WTC11 (cell line): ENCODE data around the gene MNT. TPM values are rescaled to one million over a fixed set of nuclear protein-coding genes. Genes with fewer than 3 reads are reported as not detected.

Experiments used
- ATAC-seq: fragments of 200-7000 bp; cut with Tn5 transposase; 2 replicates; pipeline ENCODE4 v1.10.0; 2021; ENCODE audit warnings: mild to moderate bottlenecking, moderate library complexity
- CTCF ChIA-PET: fragments of 300-600 bp; sonication (Branson Sonifier 250); formaldehyde crosslinking; loops from one replicate; lab custom pipeline; 2021; ENCODE audit warnings: antibody characterized with exemption; lab: Charles Lee
- POLR2A ChIA-PET: fragments of 350-600 bp; sonication (Branson Sonifier 250); formaldehyde crosslinking; loops from one replicate; lab custom pipeline; 2021; ENCODE audit warnings: antibody characterized with exemption; lab: Charles Lee
- DNase-seq: peaks from one replicate; pipeline ENCODE4 v3.0.0; 2021; ENCODE audit warnings: low spot score
- H3K27ac Mint-ChIP-seq: 2 replicates; pipeline ENCODE4 v1.8.0; 2021; ENCODE audit warnings: mixed read lengths
- H3K27me3 Mint-ChIP-seq: 2 replicates; pipeline ENCODE4 v1.8.0; 2021; ENCODE audit warnings: low read depth, mild to moderate bottlenecking, moderate library complexity, mixed read lengths
- H3K36me3 Mint-ChIP-seq: 2 replicates; pipeline ENCODE4 v1.8.0; 2021; ENCODE audit warnings: mixed read lengths
- H3K4me1 Mint-ChIP-seq: 2 replicates; pipeline ENCODE4 v1.8.0; 2022; ENCODE audit warnings: mixed read lengths
- H3K4me3 Mint-ChIP-seq: 2 replicates; pipeline ENCODE4 v1.8.0; 2021; ENCODE audit warnings: mild to moderate bottlenecking, moderate library complexity, mixed read lengths
- H3K9me3 Mint-ChIP-seq: 2 replicates; pipeline ENCODE4 v1.8.0; 2021; ENCODE audit warnings: mixed read lengths
- CREB1 ChIP-seq: sonication (generic); formaldehyde crosslinking; IDR thresholded peaks from 2 replicates; pipeline ENCODE4 v1.8.0; 2023; ENCODE audit warnings: mild to moderate bottlenecking, missing genetic modification reagents
- E2F4 ChIP-seq: sonication (generic); formaldehyde crosslinking; IDR thresholded peaks from 2 replicates; pipeline ENCODE4 v1.8.1; 2022; ENCODE audit warnings: low read depth, mild to moderate bottlenecking, moderate library complexity, missing genetic modification reagents, borderline replicate concordance
- EMX1 ChIP-seq: fragments of 250-450 bp; sonication (Bioruptor Pico); IDR thresholded peaks from 2 replicates; pipeline ENCODE4 v1.8.0; 2021; ENCODE audit warnings: mild to moderate bottlenecking
- ESRRA ChIP-seq: sonication (generic); formaldehyde crosslinking; IDR thresholded peaks from 2 replicates; pipeline ENCODE4 v1.8.1; 2022; ENCODE audit warnings: mild to moderate bottlenecking, missing genetic modification reagents, borderline replicate concordance
- GABPB1 ChIP-seq: sonication (generic); formaldehyde crosslinking; IDR thresholded peaks from 2 replicates; pipeline ENCODE4 v1.8.1; 2023; ENCODE audit warnings: mild to moderate bottlenecking, missing genetic modification reagents
- GTF2I ChIP-seq: fragments of 250-450 bp; sonication (Bioruptor Pico); conservative IDR thresholded peaks from 2 replicates; pipeline ENCODE4 v1.4.0; 2021; ENCODE audit warnings: mild to moderate bottlenecking
- HMGA2 ChIP-seq: fragments of 250-450 bp; sonication (Bioruptor Pico); IDR thresholded peaks from 2 replicates; pipeline ENCODE4 v1.4.0; 2021; ENCODE audit warnings: mild to moderate bottlenecking, moderate library complexity
- IRF2 ChIP-seq: sonication (generic); formaldehyde crosslinking; IDR thresholded peaks from 2 replicates; pipeline ENCODE4 v1.8.0; 2022; ENCODE audit warnings: low read depth, missing genetic modification reagents, borderline replicate concordance
- MAX ChIP-seq: sonication (generic); formaldehyde crosslinking; IDR thresholded peaks from 2 replicates; pipeline ENCODE4 v1.8.0; 2022; ENCODE audit warnings: mild to moderate bottlenecking, missing genetic modification reagents
- NFE2L1 ChIP-seq: sonication (generic); formaldehyde crosslinking; IDR thresholded peaks from 2 replicates; pipeline ENCODE4 v1.8.1; 2023; ENCODE audit warnings: missing genetic modification reagents
- NFYB ChIP-seq: sonication (generic); formaldehyde crosslinking; conservative IDR thresholded peaks from 2 replicates; pipeline ENCODE4 v1.8.0; 2022; ENCODE audit warnings: low read depth, missing genetic modification reagents
- RELA ChIP-seq: sonication (generic); formaldehyde crosslinking; IDR thresholded peaks from 2 replicates; pipeline ENCODE4 v1.8.1; 2022; ENCODE audit warnings: missing genetic modification reagents, mild to moderate bottlenecking, borderline replicate concordance
- SOX15 ChIP-seq: fragments of 250-450 bp; sonication (Bioruptor Pico); IDR thresholded peaks from 2 replicates; pipeline ENCODE4 v1.9.0; 2021; ENCODE audit warnings: mild to moderate bottlenecking
- STAT6 ChIP-seq: sonication (generic); formaldehyde crosslinking; conservative IDR thresholded peaks from 2 replicates; pipeline ENCODE4 v1.8.1; 2023; ENCODE audit warnings: mild to moderate bottlenecking, low read depth, missing genetic modification reagents, moderate library complexity
- TCF7 ChIP-seq: sonication (generic); formaldehyde crosslinking; IDR thresholded peaks from 2 replicates; pipeline ENCODE4 v1.8.0; 2022; ENCODE audit warnings: mild to moderate bottlenecking, low read depth, missing genetic modification reagents, moderate library complexity
- TEAD1 ChIP-seq: sonication (generic); formaldehyde crosslinking; IDR thresholded peaks from 2 replicates; pipeline ENCODE4 v1.8.0; 2022; ENCODE audit warnings: mild to moderate bottlenecking, missing genetic modification reagents
- USF2 ChIP-seq: sonication (generic); formaldehyde crosslinking; IDR thresholded peaks from 2 replicates; pipeline ENCODE4 v1.8.1; 2023; ENCODE audit warnings: mild to moderate bottlenecking, missing genetic modification reagents, moderate library complexity
- ZBTB43 ChIP-seq: sonication (generic); formaldehyde crosslinking; IDR thresholded peaks from 2 replicates; pipeline ENCODE4 v1.8.1; 2023; ENCODE audit warnings: mild to moderate bottlenecking, missing genetic modification reagents
- ZNF138 ChIP-seq: sonication (generic); formaldehyde crosslinking; conservative IDR thresholded peaks from 2 replicates; pipeline ENCODE4 v1.8.1; 2022; ENCODE audit warnings: mild to moderate bottlenecking, moderate library complexity, missing genetic modification reagents
- ZNF232 ChIP-seq: sonication (generic); formaldehyde crosslinking; IDR thresholded peaks from 2 replicates; pipeline ENCODE4 v1.8.0; 2022; ENCODE audit warnings: mild to moderate bottlenecking, missing genetic modification reagents
- ZNF263 ChIP-seq: sonication (generic); formaldehyde crosslinking; IDR thresholded peaks from 2 replicates; pipeline ENCODE4 v1.8.1; 2022; ENCODE audit warnings: low read depth, mild to moderate bottlenecking, moderate library complexity, missing genetic modification reagents
- ZNF396 ChIP-seq: fragments of 250-450 bp; sonication (Bioruptor Pico); IDR thresholded peaks from 2 replicates; pipeline ENCODE4 v1.8.0; 2021; ENCODE audit warnings: mild to moderate bottlenecking, moderate library complexity, borderline replicate concordance
- ZNF423 ChIP-seq: fragments of 250-450 bp; sonication (Bioruptor Pico); IDR thresholded peaks from 2 replicates; pipeline ENCODE4 v2.1.2; 2022; ENCODE audit warnings: mild to moderate bottlenecking, moderate library complexity
- ZNF512 ChIP-seq: sonication (generic); formaldehyde crosslinking; IDR thresholded peaks from 2 replicates; pipeline ENCODE4 v1.8.1; 2022; ENCODE audit warnings: missing genetic modification reagents, borderline replicate concordance
- ZNF532 ChIP-seq: fragments of 250-450 bp; sonication (Bioruptor Pico); IDR thresholded peaks from 2 replicates; pipeline ENCODE4 v1.9.0; 2021; ENCODE audit warnings: mild to moderate bottlenecking, borderline replicate concordance
- ZNF671 ChIP-seq: fragments of 250-450 bp; sonication (Bioruptor Pico); IDR thresholded peaks from 2 replicates; pipeline ENCODE4 v1.8.0; 2021; ENCODE audit warnings: mild to moderate bottlenecking
- total RNA-seq: library from RNA; stranded (reverse); gene quantifications from 3 replicates; pipeline ENCODE4 v1.2.3, GENCODE V29; 2021

MNT gene
- total RNA-seq, 1 experiment from 2014 or later = 21.6 TPM

- no peaks in the 10 kb centered on the region for H3K9me3 Mint-ChIP-seq
- H3K27me3 Mint-ChIP-seq = no peaks in the 10 kb centered on the region
- peak; percentile 63 for DNase-seq
- H3K4me1 Mint-ChIP-seq = peaks cover 4% of the 10 kb centered on the region
- H3K27ac Mint-ChIP-seq = no peak overlapping the region
- peaks cover 9% of the 10 kb centered on the region for H3K36me3 Mint-ChIP-seq
- ChIA-PET CTCF (interaction anchor here (1.0 to 5.0 kb wide), 12 partner anchors 10 to 283 kb away, joined by 3 to 119 read pairs (median 15); partner anchors contain the start of genes HIC1, SMG6 and SRR), POLR2A (interaction anchor here (1.1 to 3.1 kb wide), 5 partner anchors 9 to 62 kb away, joined by 6 to 38 read pairs (median 6); partner anchors contain the start of genes SMG6 and SRR)
- peak overlapping the region; percentile 77 for H3K4me3 Mint-ChIP-seq
- ATAC-seq = peak; percentile 27
- no peak for TF ChIP-seq HMGA2
- no peak for TF ChIP-seq NFE2L1 (CRISPR knock-in tag)
- TF ChIP-seq ZNF396 (CRISPR knock-in tag) = no peak
- no peak for TF ChIP-seq RELA (CRISPR knock-in tag)
- no peak for TF ChIP-seq ZNF232 (CRISPR knock-in tag)
- 0 out of 2 replicates have a peak, but pooled peaks have one; percentile 11 for TF ChIP-seq GABPB1
- no peak for TF ChIP-seq ZBTB43 (CRISPR knock-in tag)
- TF ChIP-seq IRF2 (CRISPR knock-in tag) = no peak
- no peak for TF ChIP-seq GTF2I (CRISPR knock-in tag)
- TF ChIP-seq ESRRA = no peak
- TF ChIP-seq E2F4 (CRISPR knock-in tag) = no peak
- no peak for TF ChIP-seq EMX1
- TF ChIP-seq USF2 = no peak
- TF ChIP-seq ZNF263 (CRISPR knock-in tag) = 0 out of 2 replicates have a peak, but pooled peaks have one; percentile 30
- no peak for TF ChIP-seq TEAD1
- TF ChIP-seq NFYB (CRISPR knock-in tag) = no peak
- TF ChIP-seq TCF7 (CRISPR knock-in tag) = no peak
- no peak for TF ChIP-seq ZNF512 (CRISPR knock-in tag)
- TF ChIP-seq STAT6 (CRISPR knock-in tag) = no peak
- TF ChIP-seq SOX15 (CRISPR knock-in tag) = no peak
- no peak for TF ChIP-seq ZNF671 (CRISPR knock-in tag)
- TF ChIP-seq MAX (CRISPR knock-in tag) = peak; percentile 31; the same call in 1 of the 2 replicates
- TF ChIP-seq ZNF423 (CRISPR knock-in tag) = peak; percentile 97
- no peak for TF ChIP-seq CREB1 (CRISPR knock-in tag)
- no peak for TF ChIP-seq ZNF532 (CRISPR knock-in tag)
- TF ChIP-seq ZNF138 (CRISPR knock-in tag) = no peak
These were observed 63.1 kb downstream of the MNT start for GRCh38 chr17:2337544-2338314.
